Stimulated activated CD4-positive, alpha-beta T cell treated with anti-CD3 and anti-CD28 coated beads, Interleukin-15, amount 100 ng/mL, for 1 hour (primary cell): ENCODE data around the gene B3GNT8.
"Not testable (repeated sequence)": the region's sequence is repeated elsewhere in the genome, so short reads cannot be mapped to it uniquely, and the experiment has no call there.

Source experiments
- DNase-seq, 2 donors: peaks; one replicate each; pipeline ENCODE4 v3.0.0-alpha.2; 2020; ENCODE audit warnings: low read depth in 1 of 2, low spot score in 1 of 2

B3GNT8 gene

DNA sequence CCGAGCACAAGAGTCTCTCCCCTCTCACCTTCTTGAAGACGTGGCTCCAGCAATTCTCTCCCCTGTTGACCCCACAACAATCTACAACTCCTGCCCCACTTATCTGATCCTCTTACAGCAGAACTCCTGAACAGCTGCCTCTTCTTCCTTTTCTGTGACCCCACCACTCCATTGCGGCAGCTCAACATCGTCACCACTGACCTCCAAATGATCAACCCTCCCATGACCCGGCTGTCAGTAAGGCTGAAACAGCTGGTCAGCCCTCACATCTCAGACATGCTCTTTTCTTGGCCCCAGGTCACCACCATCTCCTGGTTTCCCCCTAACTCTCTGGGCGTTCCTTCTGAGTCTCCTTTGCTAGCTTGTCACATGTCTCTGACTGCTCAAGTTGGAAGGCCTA is 31.8 kb downstream of the B3GNT8 start:
- DNase-seq = no peak

DNA sequence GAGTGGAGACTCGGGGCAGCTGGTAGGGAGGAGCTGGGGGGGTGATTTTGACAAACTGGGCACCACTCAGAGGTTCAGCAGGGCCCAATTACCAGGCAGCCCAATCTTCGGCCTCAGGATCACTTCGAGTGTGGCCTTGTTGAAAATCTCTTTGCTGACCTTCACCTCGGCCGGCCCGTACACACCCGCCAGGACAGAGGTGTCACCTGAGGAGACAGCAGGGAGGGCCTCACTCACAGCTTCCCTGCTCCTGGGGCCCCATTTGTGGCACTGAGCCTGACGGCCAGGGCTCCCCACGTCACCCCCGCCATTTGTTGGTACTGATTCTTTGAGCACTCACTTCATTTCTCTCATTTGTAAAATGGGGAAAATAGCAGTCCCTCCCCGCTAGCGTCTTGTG is 34.4 kb downstream of the B3GNT8 start:
- no peak for DNase-seq

DNA sequence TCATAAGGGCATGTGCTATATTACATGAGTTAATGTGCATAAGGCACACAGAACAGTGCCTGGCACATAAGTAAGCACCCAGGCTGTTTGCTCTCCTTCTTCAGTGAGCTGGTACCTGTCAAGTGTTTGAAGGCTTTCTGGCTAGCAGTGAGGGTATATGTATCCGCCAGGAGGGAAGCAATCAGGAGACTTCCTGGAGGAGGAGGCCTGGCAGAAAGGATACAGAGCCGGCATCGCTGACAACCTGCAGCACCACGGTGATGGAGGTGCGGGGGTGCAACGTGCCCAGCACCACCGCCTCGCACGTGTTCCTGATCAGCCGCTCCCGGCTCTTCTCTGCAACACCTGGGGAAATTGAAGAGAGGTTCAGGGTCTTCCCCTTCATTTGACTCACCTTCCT is 35.6 kb downstream of the B3GNT8 start:
- DNase-seq = no peak

DNA sequence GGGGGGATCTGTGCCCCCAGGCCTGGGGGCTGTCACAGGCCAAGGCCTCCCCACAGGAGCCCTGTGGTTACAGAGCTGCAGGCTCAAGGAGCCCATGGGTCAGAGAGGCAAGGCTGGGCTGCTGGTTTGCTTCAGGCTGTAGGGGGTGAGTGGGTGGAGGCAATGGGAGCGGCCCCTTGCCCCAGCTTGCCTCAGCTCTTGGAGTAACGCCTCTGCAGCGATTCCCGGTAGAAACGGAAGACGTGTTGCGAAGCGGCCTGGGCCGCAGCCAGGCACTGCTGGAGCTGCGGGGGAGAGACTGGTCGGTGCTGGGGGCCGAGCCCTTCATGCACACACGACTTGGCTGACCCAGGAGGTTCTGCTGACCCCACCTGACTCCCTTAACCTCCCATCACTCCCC is 40.7 kb downstream of the B3GNT8 start:
- DNase-seq = no peak

DNA sequence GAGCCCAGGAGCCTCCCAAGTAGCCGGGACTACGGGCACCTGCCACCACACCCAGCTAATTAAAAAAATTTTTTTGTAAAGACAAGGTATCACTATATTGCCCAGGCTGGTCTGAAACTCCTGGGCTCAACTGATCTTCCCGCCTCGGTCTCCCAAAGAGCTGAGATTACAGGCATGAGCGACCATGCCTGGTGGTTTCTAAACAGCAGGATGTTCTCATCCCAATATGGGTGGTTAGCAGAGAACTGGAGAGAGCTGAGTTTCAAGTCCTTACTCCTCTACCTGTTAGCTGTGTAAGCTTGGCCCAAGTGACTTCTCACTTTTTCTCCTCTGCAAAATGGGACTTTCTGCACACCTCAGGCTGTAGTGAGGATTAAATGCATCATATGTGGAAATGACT is 42.8 kb downstream of the B3GNT8 start:
- DNase-seq = no peak

DNA sequence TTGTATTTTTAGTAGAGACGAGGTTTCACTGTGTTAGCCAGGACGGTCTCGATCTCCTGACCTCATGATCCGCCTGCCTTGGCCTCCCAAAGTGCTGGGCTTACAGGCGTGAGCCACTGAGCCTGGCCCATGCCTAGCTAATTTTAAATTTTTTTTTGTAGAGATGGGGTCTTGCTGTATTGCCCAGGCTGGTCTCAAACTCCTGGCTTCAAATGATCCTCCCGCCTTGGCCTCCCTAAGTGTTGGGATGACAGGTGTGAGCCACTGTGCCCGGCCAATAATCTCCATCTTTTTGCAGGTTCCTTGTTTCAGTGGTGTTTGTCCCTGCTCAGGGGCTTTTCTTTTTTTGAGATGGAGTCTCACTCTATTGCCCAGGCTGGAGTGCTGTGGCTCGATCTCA is 45.6 kb downstream of the B3GNT8 start:
- DNase-seq = not testable (repeated sequence)

DNA sequence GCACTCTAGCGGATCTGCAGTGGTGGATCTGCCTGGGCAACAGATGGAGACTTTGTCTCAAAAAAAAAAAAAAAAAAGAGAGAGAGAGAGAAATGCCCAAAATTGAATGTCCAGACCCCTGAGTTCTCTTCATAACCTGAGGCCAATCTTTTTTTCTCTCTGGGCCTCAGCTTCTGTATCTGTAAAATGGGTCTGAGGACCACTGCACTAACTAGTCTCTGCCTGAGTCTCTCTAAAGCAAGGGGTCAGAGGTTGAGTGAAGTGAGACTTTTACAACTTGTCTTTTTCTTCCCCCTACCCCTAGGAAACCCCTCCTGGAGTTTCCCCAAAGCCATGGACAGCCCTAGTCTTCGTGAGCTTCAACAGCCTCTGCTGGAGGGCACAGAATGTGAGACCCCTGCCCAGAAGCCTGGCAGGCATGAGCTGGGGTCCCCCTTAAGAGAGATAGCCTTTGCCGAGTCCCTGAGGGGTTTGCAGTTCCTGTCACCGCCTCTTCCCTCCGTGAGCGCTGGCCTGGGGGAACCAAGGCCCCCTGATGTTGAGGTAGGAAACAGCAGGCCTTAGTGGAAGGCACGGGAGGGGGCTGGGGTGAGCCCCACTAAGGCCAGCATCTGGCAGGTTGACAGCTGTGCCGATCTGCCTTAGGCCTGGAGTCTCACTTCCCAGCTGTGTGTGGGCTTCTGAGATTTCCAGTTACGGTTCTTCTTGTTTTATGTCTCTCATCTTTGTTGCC is 49.0 kb downstream of the B3GNT8 start:
- no peak for DNase-seq

DNA sequence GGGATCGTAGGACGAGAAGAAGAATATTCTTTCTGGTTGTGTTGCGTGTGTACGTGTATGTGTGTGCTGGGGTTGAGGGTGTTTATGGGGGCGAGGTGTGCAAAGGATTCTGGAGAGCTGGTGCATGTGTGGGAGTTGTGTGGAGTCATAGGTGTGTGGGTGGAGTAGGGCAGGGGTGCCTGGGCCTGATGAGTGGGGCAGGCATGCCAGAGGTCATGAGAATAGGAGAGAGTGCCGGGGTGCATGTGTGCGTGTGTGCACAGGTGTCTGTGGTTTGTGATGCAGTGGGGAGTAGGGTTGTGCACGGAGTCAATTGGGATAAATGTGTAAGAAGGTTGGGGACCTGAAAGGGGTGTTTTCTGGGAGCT is 50.2 kb downstream of the B3GNT8 start:
- no peak for DNase-seq

DNA sequence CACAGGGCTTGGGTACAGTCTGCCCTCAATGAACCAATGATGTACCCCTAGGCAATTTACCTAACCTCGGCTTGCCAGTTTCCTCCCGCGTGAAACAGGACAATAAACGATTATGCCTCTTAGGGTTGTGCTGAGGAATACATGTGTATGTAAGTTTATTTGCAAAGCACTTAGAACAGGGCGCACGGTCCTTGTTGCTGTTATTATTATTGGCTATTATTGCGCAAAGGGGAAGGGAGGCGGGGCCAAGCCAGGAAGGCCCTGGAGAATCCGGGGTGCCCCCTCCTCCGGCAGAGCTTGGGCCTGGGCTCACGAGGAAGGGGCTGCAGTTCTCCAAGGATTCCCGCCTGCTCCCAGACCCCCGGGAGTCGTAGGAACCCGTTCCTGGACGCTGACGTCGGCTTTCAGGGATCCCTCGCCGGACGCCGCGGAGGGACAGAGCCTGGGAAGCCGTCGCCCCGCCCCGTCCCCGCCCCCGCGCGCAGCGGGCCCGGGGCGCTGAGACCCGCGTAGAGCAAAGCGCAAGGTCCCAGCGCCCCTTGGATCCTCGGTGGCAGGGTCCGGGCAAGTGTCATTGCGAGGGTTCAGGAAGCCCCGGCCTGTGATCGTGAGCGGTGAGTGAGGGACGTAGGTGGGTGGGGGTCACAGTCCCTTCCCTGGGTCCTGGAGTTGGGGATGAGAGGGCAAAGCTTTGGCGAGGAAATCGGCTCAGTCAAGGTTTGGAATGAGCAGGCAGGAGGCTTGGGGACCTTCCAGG is 50.8 kb downstream of the B3GNT8 start, which contains the start of gene TMEM91:
Gene TMEM91, plus strand, starts transcription at position 293 of the 757 bp plus-strand sequence. CDS start 1,777 bp downstream, outside the sequence.
- no peak for DNase-seq
